Measurements from ENCODE around the gene ST3GAL2.

GRCh38 chr16:70429888-70430666 lies 8.8 kb downstream of the ST3GAL2 start:
- TF ChIP-seq, protein P1, sequence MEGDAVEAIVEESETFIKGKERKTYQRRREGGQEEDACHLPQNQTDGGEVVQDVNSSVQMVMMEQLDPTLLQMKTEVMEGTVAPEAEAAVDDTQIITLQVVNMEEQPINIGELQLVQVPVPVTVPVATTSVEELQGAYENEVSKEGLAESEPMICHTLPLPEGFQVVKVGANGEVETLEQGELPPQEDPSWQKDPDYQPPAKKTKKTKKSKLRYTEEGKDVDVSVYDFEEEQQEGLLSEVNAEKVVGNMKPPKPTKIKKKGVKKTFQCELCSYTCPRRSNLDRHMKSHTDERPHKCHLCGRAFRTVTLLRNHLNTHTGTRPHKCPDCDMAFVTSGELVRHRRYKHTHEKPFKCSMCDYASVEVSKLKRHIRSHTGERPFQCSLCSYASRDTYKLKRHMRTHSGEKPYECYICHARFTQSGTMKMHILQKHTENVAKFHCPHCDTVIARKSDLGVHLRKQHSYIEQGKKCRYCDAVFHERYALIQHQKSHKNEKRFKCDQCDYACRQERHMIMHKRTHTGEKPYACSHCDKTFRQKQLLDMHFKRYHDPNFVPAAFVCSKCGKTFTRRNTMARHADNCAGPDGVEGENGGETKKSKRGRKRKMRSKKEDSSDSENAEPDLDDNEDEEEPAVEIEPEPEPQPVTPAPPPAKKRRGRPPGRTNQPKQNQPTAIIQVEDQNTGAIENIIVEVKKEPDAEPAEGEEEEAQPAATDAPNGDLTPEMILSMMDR (IDR thresholded peaks at IDR 0.05; ENCODE audit: extremely low read depth in 1 of 2, insufficient read depth in 1 of 2, low read depth in 1 of 2, low read length in 2 of 2), result no peak
- no peak for TF ChIP-seq EZH2 (IDR thresholded peaks at IDR 0.05; ENCODE audit: borderline replicate concordance, low read depth, low read length, severe bottlenecking)
- TF ChIP-seq POLR2A (IDR thresholded peaks at IDR 0.05; ENCODE audit: low read depth, low read length), result no peak
- TF ChIP-seq POLR2AphosphoS5 (IDR thresholded peaks at IDR 0.05; ENCODE audit: insufficient read depth, low read depth, low read length), result no peak
- no peak for TF ChIP-seq GATA2 (IDR thresholded peaks at IDR 0.05; ENCODE audit: insufficient read depth, insufficient read length, low read depth, low read length)

All from endothelial cell of umbilical vein (primary cell).